Testis (tissue), 3 donors: Measurements from ENCODE around the gene NBAS. TPM values are rescaled to one million over a fixed set of nuclear protein-coding genes. Genes with fewer than 3 reads are reported as not detected.

Experiments used
- DNase-seq: peaks from one replicate; pipeline ENCODE4 v3.0.0-alpha.2; 2019
- H3K27ac ChIP-seq, 2 donors: fragments of 200-600 bp; sonication (generic); one replicate each; pipeline ENCODE4 v1.5.1; 2019
- H3K27me3 ChIP-seq: fragments of 200-600 bp; sonication (generic); one replicate; pipeline ENCODE4 v1.5.1; 2019
- H3K36me3 ChIP-seq: fragments of 200-600 bp; sonication (generic); one replicate; pipeline ENCODE4 v1.5.1; 2017; ENCODE audit warnings: low read depth; ENCODE audit errors: missing control alignments
- H3K4me1 ChIP-seq: fragments of 200-600 bp; sonication (generic); one replicate; pipeline ENCODE4 v1.5.1; 2019
- H3K4me3 ChIP-seq, 2 donors: fragments of 200-600 bp; sonication (generic); one replicate each; pipeline ENCODE4 v1.5.1; 2017 to 2019
- H3K9me3 ChIP-seq: fragments of 200-600 bp; sonication (generic); one replicate; pipeline ENCODE4 v1.5.1; 2017
- CTCF ChIP-seq, 3 experiments: fragments of 450-650 bp in 2 of 3; fragments of 200-600 bp in 1 of 3; sonication (generic) in 1 of 3; IDR thresholded peaks; one replicate each; pipeline ENCODE4 v1.5.1; 2016 to 2019; ENCODE audit warnings: antibody characterized with exemption in 3 of 3, mild to moderate bottlenecking in 2 of 3, moderate library complexity in 1 of 3
- POLR2A ChIP-seq: fragments of 450-650 bp; IDR thresholded peaks from one replicate; pipeline ENCODE4 v1.6.1; 2017; ENCODE audit warnings: antibody characterized with exemption, mild to moderate bottlenecking, moderate library complexity
- WGBS, 2 donors: methylation state at CpG; one replicate each; pipeline ENCODE4 v1.1.5; 2018; 5-methylcytosine and 5-hydroxymethylcytosine counted together
- intact Hi-C: fragments of 100-400 bp; cut with DNase I; formaldehyde crosslinking; loops from one replicate; pipeline ENCODE4 v1.15.1; 2023; ENCODE audit warnings: low total_unique reads
- polyA plus RNA-seq: library from polyadenylated mRNA; stranded (reverse); fragments of 350-450 nt; fragmentation: Illumina TruSeq; extraction: RNeasy Lipid Tissue Mini Kit (QIAGEN cat#74804); gene quantifications from one replicate; pipeline ENCODE4 v1.2.3, GENCODE V29; 2014; ENCODE audit warnings: low read depth, low replicate concordance; ENCODE audit not compliant: insufficient read depth
- total RNA-seq, 2 donors: library from RNA; depleted of rRNA; stranded (reverse); fragments of >200 nt; gene quantifications; one replicate each; pipeline ENCODE4 v1.2.3, GENCODE V29; 2016

The NBAS gene
- total and polyA plus RNA-seq, 3 donors from 2014 or later = 75.8 to 84.2 (median 79.7) TPM

GRCh38 chr2:15357922-15358321 is 203.2 kb downstream of the NBAS start:
- WGBS, 2 donors = 77 to 79% methylated on average over 5 of the region's 5 CpGs
- no peak for DNase-seq
- H3K9me3 ChIP-seq = no peaks in the 10 kb centered on the region
- H3K27me3 ChIP-seq = no peaks in the 10 kb centered on the region
- no peaks in the 10 kb centered on the region for H3K4me1 ChIP-seq
- intact Hi-C loops = no loop called here
- no peak for TF ChIP-seq CTCF (IDR thresholded peaks at IDR 0.05)
- no peak for TF ChIP-seq POLR2A
- H3K27ac ChIP-seq = no peak overlapping the region
- no peak overlapping the region for H3K4me3 ChIP-seq
- no peaks in the 10 kb centered on the region for H3K36me3 ChIP-seq

GRCh38 chr2:15357186-15357585 is 203.9 kb downstream of the NBAS start:
- H3K4me3 ChIP-seq = no peak overlapping the region
- H3K27me3 ChIP-seq = no peaks in the 10 kb centered on the region
- intact Hi-C loops = no loop called here
- no peaks in the 10 kb centered on the region for H3K36me3 ChIP-seq
- TF ChIP-seq POLR2A = no peak
- TF ChIP-seq CTCF (IDR thresholded peaks at IDR 0.05) = no peak
- no peak for DNase-seq
- H3K4me1 ChIP-seq = no peaks in the 10 kb centered on the region
- H3K27ac ChIP-seq = no peak overlapping the region
- no peaks in the 10 kb centered on the region for H3K9me3 ChIP-seq
- 96 to 98% methylated on average over 1 of the region's 1 CpG for WGBS, 2 donors

GRCh38 chr2:15355386-15355785 is 205.7 kb downstream of the NBAS start:
- H3K9me3 ChIP-seq = no peaks in the 10 kb centered on the region
- intact Hi-C loops = no loop called here
- H3K4me3 ChIP-seq = no peak overlapping the region
- no peaks in the 10 kb centered on the region for H3K27me3 ChIP-seq
- no peaks in the 10 kb centered on the region for H3K4me1 ChIP-seq
- H3K27ac ChIP-seq = no peak overlapping the region
- no peaks in the 10 kb centered on the region for H3K36me3 ChIP-seq
- 90 to 91% methylated on average over 3 of the region's 3 CpGs for WGBS, 2 donors
- TF ChIP-seq POLR2A = no peak
- TF ChIP-seq CTCF (IDR thresholded peaks at IDR 0.05) = no peak
- DNase-seq = no peak

- H3K36me3 ChIP-seq = no peaks in the 10 kb centered on the region
- TF ChIP-seq POLR2A (no peak), CTCF (IDR thresholded peaks at IDR 0.05) (no peak)
- no peak overlapping the region for H3K27ac ChIP-seq
- DNase-seq = no peak
- no peaks in the 10 kb centered on the region for H3K27me3 ChIP-seq
- no peak overlapping the region for H3K4me3 ChIP-seq
- H3K9me3 ChIP-seq = no peaks in the 10 kb centered on the region
- whole genome bisulfite sequencing, 2 donors = 44 to 75% methylated on average over 1 of the region's 1 CpG
- intact Hi-C loops = no loop called here
- no peaks in the 10 kb centered on the region for H3K4me1 ChIP-seq
Measured at GRCh38 chr2:15354596-15355366, 206.4 kb downstream of the NBAS start.

GRCh38 chr2:15352363-15352762 is 208.8 kb downstream of the NBAS start:
- no peaks in the 10 kb centered on the region for H3K27me3 ChIP-seq
- H3K9me3 ChIP-seq = no peaks in the 10 kb centered on the region
- no peaks in the 10 kb centered on the region for H3K4me1 ChIP-seq
- no peaks in the 10 kb centered on the region for H3K36me3 ChIP-seq
- intact Hi-C loops = no loop called here
- WGBS, 2 donors = 92 to 95% methylated on average over 11 of the region's 11 CpGs
- DNase-seq = no peak
- H3K27ac ChIP-seq = no peak overlapping the region
- H3K4me3 ChIP-seq = no peak overlapping the region
- no peak for TF ChIP-seq CTCF (IDR thresholded peaks at IDR 0.05)
- no peak for TF ChIP-seq POLR2A
